ENCODE data around the gene GFER. TPM values are rescaled to one million over a fixed set of nuclear protein-coding genes. Genes with fewer than 3 reads are reported as not detected.

GFER gene
- total and polyA plus RNA-seq, 2 of the 8 experiments (the other 6 are each of a cell fraction or from before 2014, with no cell fraction given): 17.7 to 37.9 TPM

DNA sequence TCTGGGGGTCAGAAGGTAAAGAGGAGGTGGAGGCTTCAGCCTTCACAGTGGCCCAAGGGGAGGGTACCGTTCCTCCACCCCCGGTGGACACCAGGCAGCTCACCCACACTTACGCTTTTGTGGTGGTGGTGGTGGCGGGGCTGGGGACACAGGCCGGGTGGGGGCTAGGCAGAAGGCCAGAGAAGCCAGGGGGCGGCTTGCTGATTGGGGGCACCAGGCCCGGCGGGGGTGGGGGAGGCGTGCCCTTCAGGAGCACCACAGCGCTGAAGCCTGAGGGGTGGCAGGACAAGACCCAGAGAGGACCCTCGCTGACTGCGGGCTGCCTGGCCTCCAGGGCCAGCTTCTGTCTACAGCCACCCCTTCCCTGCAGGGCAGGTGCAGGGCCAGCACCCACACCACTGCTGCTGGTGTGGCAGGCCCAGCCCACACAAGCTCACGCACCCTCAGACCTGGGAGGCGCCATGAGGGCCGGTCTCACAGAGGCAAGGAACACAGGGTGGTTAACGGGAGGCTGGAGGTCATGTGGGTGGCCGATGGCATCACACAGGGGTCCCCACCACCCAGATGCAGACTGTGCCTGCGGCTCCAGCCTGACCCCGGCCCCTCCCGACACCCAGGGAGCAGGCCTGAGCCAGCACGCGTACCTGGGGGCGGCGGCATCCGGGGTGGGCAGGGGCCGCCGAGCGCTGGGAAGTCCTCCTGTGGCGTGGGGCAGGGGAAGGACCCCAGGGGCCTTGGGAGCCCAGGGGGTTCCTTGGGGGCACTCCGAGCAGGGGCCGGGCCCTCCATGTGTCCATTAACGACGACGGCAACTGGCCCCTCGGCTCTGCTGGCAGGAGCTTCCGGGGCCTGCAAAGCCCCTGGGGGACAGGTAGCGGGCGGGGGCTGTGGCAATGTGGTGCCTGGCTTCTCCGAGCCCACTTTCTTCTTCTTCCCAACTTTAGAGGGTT is 15.1 kb downstream of the GFER start:
- TF ChIP-seq CBX5 (IDR thresholded peaks at IDR 0.05; ENCODE audit: low read depth, low read length): no peak
- no peak for TF ChIP-seq FOSL1 (IDR thresholded peaks at IDR 0.05; ENCODE audit: insufficient read depth, low read depth, low read length)
- no peak for TF ChIP-seq KDM5A (IDR thresholded peaks at IDR 0.05; ENCODE audit: low read length)
- no peak for TF ChIP-seq SP1 (IDR thresholded peaks at IDR 0.05; ENCODE audit: low read depth, low read length)
- no peak for TF ChIP-seq NRF1 (IDR thresholded peaks at IDR 0.05; ENCODE audit: low read depth, low read length)
- no peak for TF ChIP-seq GABPA (IDR thresholded peaks at IDR 0.05; ENCODE audit: borderline replicate concordance, insufficient read depth, low read length)
- no peak for TF ChIP-seq ZNF274 (IDR thresholded peaks at IDR 0.05; ENCODE audit: borderline replicate concordance, extremely low read depth, low read length)
- TF ChIP-seq CBX8 (IDR thresholded peaks at IDR 0.05; ENCODE audit: borderline replicate concordance, low read depth, low read length): no peak
- no peak for TF ChIP-seq CREB1 (IDR thresholded peaks at IDR 0.05)
- TF ChIP-seq JUND (IDR thresholded peaks at IDR 0.05; ENCODE audit: low read length): no peak
- TF ChIP-seq SUZ12 (IDR thresholded peaks at IDR 0.05; ENCODE audit: low read length): no peak
- TF ChIP-seq RFX5 (IDR thresholded peaks at IDR 0.05; ENCODE audit: borderline replicate concordance, low read depth, low read length): no peak
- Histone ChIP-seq H2BK15ac (ENCODE audit: low read length) (no peak overlapping the region), H2BK5ac (ENCODE audit: low read depth, low read length) (no peak overlapping the region; the same call in 1 of the 2 replicates), H3K14ac (ENCODE audit: insufficient read length) (no peak overlapping the region), H3K4me1 (replicated peaks in 1 of 4; ENCODE audit: control insufficient read depth in 3 of 4, insufficient read depth in 4 of 4, low read length in 3 of 4) (peaks cover 0 to 4% (median 1%) of the 10 kb centered on the region in 4 experiments; a peak in 5 of 7 replicates), H2AFZ (ENCODE audit: low read length) (no peak overlapping the region), H2AK5ac (ENCODE audit: low read depth, low read length) (no peak overlapping the region), H2BK12ac (ENCODE audit: low read depth, low read length) (no peak overlapping the region), H4K5ac (ENCODE audit: insufficient read length, low read depth, low read length) (no peak overlapping the region), H3K9me3 (ENCODE audit: insufficient read depth in 2 of 2, low read depth in 1 of 2, low read length in 1 of 2) (no peaks in the 10 kb centered on the region), H3K18ac (ENCODE audit: extremely low read depth, low read length) (no peak overlapping the region), H3K4ac (replicated peaks; ENCODE audit: insufficient read length, low read depth, low read length) (no peak overlapping the region), H3K4me3 (ENCODE audit: extremely low read depth in 1 of 4, insufficient read depth in 2 of 4, low read depth in 3 of 4, low read length in 4 of 4) (no peak overlapping the region), H3K36me3 (ENCODE audit: control insufficient read depth in 2 of 4, insufficient read depth in 4 of 4, low read length in 3 of 4) (peaks cover 24 to 52% (median 42%) of the 10 kb centered on the region in 4 experiments), H3K27me3 (replicated peaks in 1 of 4; ENCODE audit: control insufficient read depth in 3 of 4, extremely low read depth in 1 of 4, insufficient read depth in 3 of 4, low read length in 3 of 4) (no peaks in the 10 kb centered on the region), H3K79me2 (ENCODE audit: control insufficient read depth in 1 of 2, insufficient read depth in 2 of 2, low read length in 2 of 2) (peaks cover 0 to 8% of the 10 kb centered on the region in 2 experiments; a peak in 1 of 4 replicates), H4K8ac (ENCODE audit: extremely low read depth, insufficient read depth, low read length) (no peak overlapping the region), H4K91ac (replicated peaks; ENCODE audit: insufficient read length, low read length) (no peak overlapping the region), H3K27ac (ENCODE audit: low read depth, low read length) (no peak overlapping the region), H2BK120ac (replicated peaks; ENCODE audit: low read depth, low read length) (no peak overlapping the region), H3K79me1 (ENCODE audit: low read depth, low read length) (no peaks in the 10 kb centered on the region), H3K23ac (ENCODE audit: insufficient read length) (no peak overlapping the region), H3K23me2 (ENCODE audit: low read depth, low read length) (no peaks in the 10 kb centered on the region), H3K9ac (replicated peaks in 1 of 4; ENCODE audit: extremely low read depth in 1 of 4, low read depth in 3 of 4, low read length in 3 of 4) (no peak overlapping the region), H2BK20ac (ENCODE audit: low read length) (no peak overlapping the region), H3K4me2 (ENCODE audit: insufficient read depth in 1 of 2, low read depth in 2 of 2, low read length in 2 of 2) (no peak overlapping the region), H3K56ac (replicated peaks; ENCODE audit: insufficient read length, low read depth, low read length) (no peak overlapping the region), H4K20me1 (replicated peaks in 1 of 2; ENCODE audit: control insufficient read depth in 1 of 2, insufficient read depth in 2 of 2, low read length in 2 of 2) (peaks cover 12 to 32% of the 10 kb centered on the region in 2 experiments)
- POLR2A ChIA-PET (ENCODE audit: partially characterized antibody): interaction anchor here (2.1 to 28.2 kb wide), 4 partner anchors 20 to 156 kb away, joined by 5 to 736 read pairs (median 8); partner anchors contain the start of genes NDUFB10, RNF151, RPS2 and TBL3
- 94% methylated on average over 22 of the region's 39 CpGs; no CpG with 5 or more reads in 1 of the 2 experiments for WGBS, 2 experiments (ENCODE audit: extremely low coverage in 1 of 2, insufficient coverage in 1 of 2, insufficient read length in 1 of 2, insufficient replicate concordance in 2 of 2, low coverage in 1 of 2, low lambda C conversion rate in 2 of 2, missing lambda C conversion rate in 1 of 2)
- CTCF ChIA-PET (ENCODE audit: partially characterized antibody): interaction anchor here (1.1 to 2.8 kb wide), 3 partner anchors 14 to 141 kb away, joined by 3 to 8 read pairs (median 6); no protein-coding TSS in a partner anchor
- FAIRE-seq: no peak
- no peak for DNase-seq (ENCODE audit: low read depth in 1 of 2, low spot score in 2 of 2)
